Mesendoderm (in vitro differentiated cells): ENCODE measurements around the gene CHSY3.

Experiments
- DNase-seq: peaks from one replicate; pipeline ENCODE4 v3.0.0; 2013
- H2AK5ac ChIP-seq: 2 replicates; pipeline ENCODE4 v1.6.1; 2013; ENCODE audit warnings: low read length, inconsistent platforms
- H2BK120ac ChIP-seq: 2 replicates; pipeline ENCODE4 v1.6.1; 2013; ENCODE audit warnings: low read depth, mild to moderate bottlenecking, low read length, moderate library complexity, mixed read lengths
- H2BK15ac ChIP-seq: replicated peaks from 2 replicates; pipeline ENCODE4 v1.6.1; 2013; ENCODE audit warnings: low read depth, mild to moderate bottlenecking, moderate library complexity
- H2BK5ac ChIP-seq: 2 replicates; pipeline ENCODE4 v1.6.1; 2013; ENCODE audit warnings: low read length, inconsistent platforms
- H3K18ac ChIP-seq: 2 replicates; pipeline ENCODE4 v1.6.1; 2013; ENCODE audit warnings: mild to moderate bottlenecking, low read length, mixed read lengths
- H3K23ac ChIP-seq: one replicate; pipeline ENCODE4 v1.6.1; 2013; ENCODE audit warnings: low read length
- H3K27ac ChIP-seq: 2 replicates; pipeline ENCODE4 v1.5.1; 2013; ENCODE audit warnings: low read depth, mild to moderate bottlenecking, inconsistent platforms, low read length, moderate library complexity
- H3K27me3 ChIP-seq: 2 replicates; pipeline ENCODE4 v1.6.1; 2013; ENCODE audit warnings: low read length, control low read depth, mild to moderate bottlenecking, inconsistent platforms; ENCODE audit not compliant: insufficient read depth, poor library complexity
- H3K36me3 ChIP-seq: 2 replicates; pipeline ENCODE4 v1.6.1; 2013; ENCODE audit warnings: low read length, inconsistent platforms; ENCODE audit not compliant: control insufficient read depth, insufficient read depth
- H3K4ac ChIP-seq: one replicate; pipeline ENCODE4 v1.6.1; 2013; ENCODE audit warnings: low read depth, mild to moderate bottlenecking, low read length, moderate library complexity
- H3K4me1 ChIP-seq: 2 replicates; pipeline ENCODE4 v1.6.1; 2013; ENCODE audit warnings: low read depth, low read length, inconsistent platforms; ENCODE audit not compliant: control insufficient read depth
- H3K4me2 ChIP-seq: 2 replicates; pipeline ENCODE4 v1.6.1; 2013; ENCODE audit warnings: low read length
- H3K4me3 ChIP-seq: 2 replicates; pipeline ENCODE4 v1.5.1; 2013; ENCODE audit warnings: mild to moderate bottlenecking, low read length
- H3K56ac ChIP-seq: one replicate; pipeline ENCODE4 v1.6.1; 2013; ENCODE audit warnings: low read length
- H3K79me1 ChIP-seq: 2 replicates; pipeline ENCODE4 v1.6.1; 2013; ENCODE audit warnings: low read length, inconsistent platforms
- H3K79me2 ChIP-seq: 2 replicates; pipeline ENCODE4 v1.6.1; 2013; ENCODE audit warnings: mild to moderate bottlenecking, low read length; ENCODE audit not compliant: control insufficient read depth, insufficient read depth
- H3K9ac ChIP-seq: 2 replicates; pipeline ENCODE4 v1.6.1; 2013; ENCODE audit warnings: low read length, inconsistent platforms
- H4K5ac ChIP-seq: one replicate; pipeline ENCODE4 v1.6.1; 2013; ENCODE audit warnings: low read length
- H4K8ac ChIP-seq: one replicate; pipeline ENCODE4 v1.6.1; 2013; ENCODE audit warnings: low read depth, mild to moderate bottlenecking, control low read depth, low read length, moderate library complexity
- WGBS: extraction: QIAGEN DNeasy Blood & Tissue Kit; methylation state at CpG from one replicate; pipeline ENCODE4 v1.1.7; 2013; ENCODE audit warnings: low lambda C conversion rate, missing lambda C conversion rate; ENCODE audit not compliant: insufficient coverage; ENCODE audit errors: extremely low coverage; 5-methylcytosine and 5-hydroxymethylcytosine counted together

The CHSY3 gene

GRCh38 chr5:130171699-130172098 lies 267.4 kb downstream of the CHSY3 start:
- no peak overlapping the region for H3K18ac ChIP-seq
- H4K8ac ChIP-seq, result no peak overlapping the region
- no peak overlapping the region for H3K27ac ChIP-seq
- H3K79me1 ChIP-seq, result no peaks in the 10 kb centered on the region
- no peak overlapping the region for H3K56ac ChIP-seq
- no peak overlapping the region for H3K4me2 ChIP-seq
- H2AK5ac ChIP-seq, result no peak overlapping the region
- no peak overlapping the region for H3K4me3 ChIP-seq
- no peak overlapping the region for H3K23ac ChIP-seq
- H2BK120ac ChIP-seq, result no peak overlapping the region
- H3K36me3 ChIP-seq, result no peaks in the 10 kb centered on the region
- H2BK15ac ChIP-seq, result no peak overlapping the region
- DNase-seq, result no peak
- H3K79me2 ChIP-seq, result no peaks in the 10 kb centered on the region
- H3K9ac ChIP-seq, result no peak overlapping the region
- H3K27me3 ChIP-seq, result no peaks in the 10 kb centered on the region
- H3K4ac ChIP-seq, result no peak overlapping the region
- no peaks in the 10 kb centered on the region for H3K4me1 ChIP-seq
- no peak overlapping the region for H2BK5ac ChIP-seq
- H4K5ac ChIP-seq, result no peak overlapping the region

GRCh38 chr5:130183115-130183514 lies 278.9 kb downstream of the CHSY3 start:
- Histone ChIP-seq H3K4me1 (no peaks in the 10 kb centered on the region), H2BK15ac (no peak overlapping the region), H4K5ac (no peak overlapping the region), H4K8ac (no peak overlapping the region), H3K56ac (no peak overlapping the region), H2BK5ac (no peak overlapping the region), H3K36me3 (no peaks in the 10 kb centered on the region), H3K4ac (no peak overlapping the region), H3K4me3 (no peak overlapping the region), H3K4me2 (no peak overlapping the region), H3K18ac (no peak overlapping the region), H3K27me3 (no peaks in the 10 kb centered on the region), H2AK5ac (no peak overlapping the region), H3K79me1 (no peaks in the 10 kb centered on the region), H3K79me2 (no peaks in the 10 kb centered on the region), H3K23ac (no peak overlapping the region), H3K9ac (no peak overlapping the region), H2BK120ac (no peak overlapping the region), H3K27ac (no peak overlapping the region)
- no CpG with 5 or more reads among the region's 7 CpGs for WGBS
- DNase-seq, result no peak

GRCh38 chr5:130189961-130190360 lies 285.7 kb downstream of the CHSY3 start:
- Histone ChIP-seq H3K23ac (no peak overlapping the region), H2AK5ac (no peak overlapping the region), H3K27me3 (no peaks in the 10 kb centered on the region), H2BK5ac (no peak overlapping the region), H3K4ac (no peak overlapping the region), H3K18ac (no peak overlapping the region), H3K9ac (no peak overlapping the region), H2BK15ac (no peak overlapping the region), H3K79me2 (no peaks in the 10 kb centered on the region), H3K4me3 (no peak overlapping the region), H3K4me2 (no peak overlapping the region), H2BK120ac (no peak overlapping the region), H3K56ac (no peak overlapping the region), H3K36me3 (no peaks in the 10 kb centered on the region), H3K79me1 (no peaks in the 10 kb centered on the region), H4K8ac (no peak overlapping the region), H3K4me1 (no peaks in the 10 kb centered on the region), H4K5ac (no peak overlapping the region), H3K27ac (no peak overlapping the region)
- no peak for DNase-seq
- no CpG with 5 or more reads among the region's 4 CpGs for WGBS

- no CpG with 5 or more reads among the region's 3 CpGs for WGBS
- DNase-seq, result peak; percentile 79
- no peak overlapping the region for H3K18ac ChIP-seq
- no peak overlapping the region for H2BK120ac ChIP-seq
- H3K9ac ChIP-seq, result no peak overlapping the region
- H2BK15ac ChIP-seq, result no peak overlapping the region
- no peak overlapping the region for H3K56ac ChIP-seq
- H3K4me1 ChIP-seq, result no peaks in the 10 kb centered on the region
- H2BK5ac ChIP-seq, result no peak overlapping the region
- H3K4me2 ChIP-seq, result no peak overlapping the region
- H2AK5ac ChIP-seq, result no peak overlapping the region
- H3K27ac ChIP-seq, result no peak overlapping the region
- no peaks in the 10 kb centered on the region for H3K79me1 ChIP-seq
- H3K23ac ChIP-seq, result no peak overlapping the region
- H4K5ac ChIP-seq, result no peak overlapping the region
- H4K8ac ChIP-seq, result no peak overlapping the region
- no peak overlapping the region for H3K4ac ChIP-seq
- H3K4me3 ChIP-seq, result no peak overlapping the region
- H3K36me3 ChIP-seq, result no peaks in the 10 kb centered on the region
- no peaks in the 10 kb centered on the region for H3K79me2 ChIP-seq
- H3K27me3 ChIP-seq, result no peaks in the 10 kb centered on the region
These were observed 294.7 kb downstream of the CHSY3 start for GRCh38 chr5:130198927-130199326.

- Histone ChIP-seq H3K36me3 (no peaks in the 10 kb centered on the region), H3K18ac (no peak overlapping the region), H3K27ac (no peak overlapping the region), H3K27me3 (no peaks in the 10 kb centered on the region), H3K4me3 (no peak overlapping the region), H3K79me2 (no peaks in the 10 kb centered on the region), H4K5ac (no peak overlapping the region), H2BK15ac (no peak overlapping the region), H3K4me2 (no peak overlapping the region), H2BK120ac (no peak overlapping the region), H3K4ac (no peak overlapping the region), H4K8ac (no peak overlapping the region), H3K9ac (no peak overlapping the region), H3K79me1 (no peaks in the 10 kb centered on the region), H3K23ac (no peak overlapping the region), H3K4me1 (no peaks in the 10 kb centered on the region), H3K56ac (no peak overlapping the region), H2BK5ac (no peak overlapping the region), H2AK5ac (no peak overlapping the region)
- no CpG with 5 or more reads among the region's 2 CpGs for WGBS
- DNase-seq, result peak; percentile 8
These were observed 302.4 kb downstream of the CHSY3 start for GRCh38 chr5:130206686-130207085.

GRCh38 chr5:130213607-130214006 lies 309.3 kb downstream of the CHSY3 start:
- Histone ChIP-seq H2BK120ac (no peak overlapping the region), H3K23ac (no peak overlapping the region), H3K27ac (no peak overlapping the region), H3K18ac (no peak overlapping the region), H3K79me2 (no peaks in the 10 kb centered on the region), H3K9ac (no peak overlapping the region), H4K5ac (no peak overlapping the region), H3K4me2 (no peak overlapping the region), H3K79me1 (no peaks in the 10 kb centered on the region), H3K27me3 (no peaks in the 10 kb centered on the region), H3K4me1 (no peaks in the 10 kb centered on the region), H2BK5ac (no peak overlapping the region), H2AK5ac (no peak overlapping the region), H2BK15ac (no peak overlapping the region), H3K56ac (no peak overlapping the region), H3K4ac (no peak overlapping the region), H4K8ac (no peak overlapping the region), H3K36me3 (no peaks in the 10 kb centered on the region), H3K4me3 (no peak overlapping the region)
- no peak for DNase-seq
- WGBS, result no CpG with 5 or more reads among the region's 3 CpGs
